Spleen (tissue), 11 donors: ENCODE data around the gene ESR2. TPM values are rescaled to one million over a fixed set of nuclear protein-coding genes. Genes with fewer than 3 reads are reported as not detected.

ENCODE experiments used
- DNase-seq: peaks from one replicate; pipeline ENCODE4 v3.0.0-alpha.2; 2020
- H3K27ac ChIP-seq, 8 donors: fragments of 200-600 bp; sonication (generic) in 7 of 8; 1 replicate in 4 of 8; 2 replicates in 4 of 8; pipeline versions ENCODE4 v1.5.0 to v1.8.0; 2016 to 2021; ENCODE audit warnings: inconsistent platforms in 4 of 8, mild to moderate bottlenecking in 4 of 8, moderate library complexity in 1 of 8
- H3K27me3 ChIP-seq, 7 donors: fragments of 200-600 bp; sonication (generic) in 6 of 7; replicated peaks in 1 of 7; 1 replicate in 4 of 7; 2 replicates in 3 of 7; pipeline versions ENCODE4 v1.5.0 to v1.8.0; 2016 to 2021; ENCODE audit warnings: inconsistent platforms in 3 of 7, mild to moderate bottlenecking in 1 of 7
- H3K36me3 ChIP-seq, 6 donors: fragments of 200-600 bp; sonication (generic) in 5 of 6; 1 replicate in 4 of 6; 2 replicates in 2 of 6; pipeline versions ENCODE4 v1.5.0 to v1.8.0; 2016 to 2021; ENCODE audit warnings: inconsistent platforms in 2 of 6
- H3K4me1 ChIP-seq, 6 donors: fragments of 200-600 bp; sonication (generic) in 5 of 6; 1 replicate in 3 of 6; 2 replicates in 3 of 6; pipeline versions ENCODE4 v1.5.0 to v1.8.0; 2016 to 2021; ENCODE audit warnings: inconsistent platforms in 3 of 6
- H3K4me3 ChIP-seq, 8 donors: fragments of 200-600 bp; sonication (generic) in 7 of 8; 1 replicate in 4 of 8; 2 replicates in 4 of 8; pipeline versions ENCODE4 v1.5.0 to v1.8.0; 2016 to 2021; ENCODE audit warnings: inconsistent platforms in 4 of 8, mild to moderate bottlenecking in 4 of 8, moderate library complexity in 2 of 8
- H3K9me3 ChIP-seq, 8 donors: fragments of 200-600 bp; sonication (generic) in 7 of 8; 1 replicate in 4 of 8; 2 replicates in 4 of 8; pipeline versions ENCODE4 v1.5.0 to v1.8.0; 2016 to 2021; ENCODE audit warnings: inconsistent platforms in 4 of 8
- CTCF ChIP-seq, 11 experiments: fragments of 200-600 bp in 7 of 11; fragments of 450-650 bp in 4 of 11; sonication (generic) in 4 of 11; IDR thresholded peaks in 8 of 11; conservative IDR thresholded peaks in 3 of 11; 1 replicate in 7 of 11; 2 replicates in 4 of 11; pipeline versions ENCODE4 v1.4.0 to v1.8.0; 2016 to 2021; ENCODE audit warnings: antibody characterized with exemption in 11 of 11, inconsistent platforms in 4 of 11, mild to moderate bottlenecking in 1 of 11
- POLR2A ChIP-seq, 3 donors: fragments of 450-650 bp; IDR thresholded peaks; one replicate each; pipeline ENCODE4 v1.5.1; 2017; ENCODE audit warnings: antibody characterized with exemption in 3 of 3, mild to moderate bottlenecking in 1 of 3
- POLR2AphosphoS5 ChIP-seq, 3 donors: sonication (generic); formaldehyde crosslinking; IDR thresholded peaks; one replicate each; pipeline ENCODE4 v1.5.1; 2017; ENCODE audit warnings: antibody characterized with exemption in 3 of 3
- WGBS, 5 donors: extraction: QIAGEN DNeasy Blood & Tissue Kit in 3 of 5; methylation state at CpG; one replicate each; pipeline versions ENCODE4 v1.1.5 to v1.1.7; 2013 to 2018; 5-methylcytosine and 5-hydroxymethylcytosine counted together
- intact Hi-C: fragments of 100-400 bp; cut with DNase I; formaldehyde crosslinking; loops from one replicate; pipeline ENCODE4 v1.15.0; 2023; ENCODE audit warnings: low total_unique reads
- polyA plus RNA-seq, 3 donors: library from polyadenylated mRNA; stranded (reverse); fragments of 200-250 nt; gene quantifications; one replicate each; pipeline ENCODE4 v1.2.1, GENCODE V29; 2013
- total RNA-seq, 7 donors: library from RNA; depleted of rRNA in 3 of 7; stranded (reverse); fragments of >200 nt in 3 of 7; fragmentation: NEBNext Ultra II Directional in 4 of 7; extraction: Animal tissue kit (Norgen Biotek cat#: 25700) in 4 of 7; gene quantifications; one replicate each; pipeline versions ENCODE4 v1.1.0 to v1.2.1, GENCODE V29; 2016 to 2021
- donor health status: healthy with polysubstance abuse.
- donor health status: DM: no; HTN: no; CAD: no; lungs with moderate emphysema.
- donor health status: DM: no; HTN: no; CAD: no.
- donor health status: Bipolar disorder and iron deficiency.
- donor health status: healthy.
- donor health status: DM: no; HTN: no; CAD: no.
- donor health status: DM: yes; HTN: yes; CAD: no.

The ESR2 gene
- total and polyA plus RNA-seq, 10 donors, result 0.93 to 9.0 (median 3.8) TPM

DNA sequence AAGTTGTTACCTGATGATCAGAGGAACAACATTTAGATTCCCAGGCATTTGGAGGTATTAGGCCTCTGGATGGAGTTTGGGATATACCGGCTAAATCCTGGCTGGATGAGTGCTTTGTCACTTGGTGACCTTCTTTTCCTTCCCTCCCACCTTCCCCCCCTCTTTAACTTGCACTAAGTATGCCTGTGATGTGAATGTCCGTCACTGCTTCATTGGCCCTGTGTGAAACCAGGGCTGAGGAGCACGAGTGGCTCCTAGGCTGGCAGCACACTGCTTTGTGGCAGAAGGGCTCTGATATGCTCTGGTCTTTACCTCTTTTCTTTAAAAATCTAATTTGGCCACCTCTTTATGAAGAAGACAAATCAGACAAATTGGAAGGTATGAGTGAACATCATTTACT is 95.7 kb downstream of the ESR2 start:
- H3K4me3 ChIP-seq, result no peak overlapping the region
- no peaks in the 10 kb centered on the region for H3K9me3 ChIP-seq
- H3K4me1 ChIP-seq, result peaks cover 25 to 76% (median 45%) of the 10 kb centered on the region in 6 donors
- peaks cover 0 to 17% (median 0%) of the 10 kb centered on the region in 6 donors for H3K36me3 ChIP-seq
- no peaks in the 10 kb centered on the region for H3K27me3 ChIP-seq
- WGBS, 5 donors, result 61 to 89% (median 82%) methylated on average over 3 of the region's 3 CpGs
- H3K27ac ChIP-seq, result peak overlapping the region in 4 of 8 donors; percentile 19 to 77 (median 50)
- no peak for TF ChIP-seq POLR2AphosphoS5 (IDR thresholded peaks at IDR 0.05)
- TF ChIP-seq POLR2A (IDR thresholded peaks at IDR 0.05), result no peak
- no peak for TF ChIP-seq CTCF (IDR thresholded peaks at IDR 0.05 in 8 of 11, conservative IDR thresholded peaks at IDR 0.05 in 3 of 11)
- no peak for DNase-seq
- intact Hi-C loops, result no loop called here

DNA sequence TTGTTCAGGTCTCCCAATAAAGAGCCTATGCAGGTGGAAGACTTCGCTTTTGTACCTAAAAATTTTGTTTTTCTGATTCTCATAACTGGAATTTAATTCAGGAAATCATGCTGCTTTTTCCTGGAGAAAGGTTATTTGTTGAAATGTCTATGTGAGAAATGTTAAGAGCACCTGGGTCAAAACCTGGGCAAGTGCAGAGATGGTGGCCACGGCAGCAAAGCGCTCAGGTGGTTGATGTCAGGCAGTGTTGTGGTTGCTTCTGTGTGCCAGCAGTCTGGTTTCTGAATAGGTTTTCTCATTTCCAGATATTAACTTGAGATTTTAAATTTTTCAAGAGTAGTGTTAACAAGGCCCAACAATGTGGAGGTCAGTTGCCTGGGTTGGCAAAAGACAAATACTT is 96.2 kb downstream of the ESR2 start:
- Histone ChIP-seq H3K27me3 (no peaks in the 10 kb centered on the region), H3K4me1 (peaks cover 25 to 76% (median 45%) of the 10 kb centered on the region in 6 donors), H3K9me3 (no peaks in the 10 kb centered on the region), H3K27ac (peak overlapping the region in 5 of 8 donors; percentile 26 to 87 (median 77)), H3K4me3 (no peak overlapping the region), H3K36me3 (peaks cover 0 to 13% (median 0%) of the 10 kb centered on the region in 6 donors)
- 59 to 94% (median 78%) methylated on average over 3 of the region's 3 CpGs for WGBS, 5 donors
- no peak for DNase-seq
- intact Hi-C loops, result no loop called here
- TF ChIP-seq POLR2AphosphoS5 (IDR thresholded peaks at IDR 0.05) (no peak), POLR2A (IDR thresholded peaks at IDR 0.05) (no peak), CTCF (IDR thresholded peaks at IDR 0.05 in 8 of 11, conservative IDR thresholded peaks at IDR 0.05 in 3 of 11) (no peak)

DNA sequence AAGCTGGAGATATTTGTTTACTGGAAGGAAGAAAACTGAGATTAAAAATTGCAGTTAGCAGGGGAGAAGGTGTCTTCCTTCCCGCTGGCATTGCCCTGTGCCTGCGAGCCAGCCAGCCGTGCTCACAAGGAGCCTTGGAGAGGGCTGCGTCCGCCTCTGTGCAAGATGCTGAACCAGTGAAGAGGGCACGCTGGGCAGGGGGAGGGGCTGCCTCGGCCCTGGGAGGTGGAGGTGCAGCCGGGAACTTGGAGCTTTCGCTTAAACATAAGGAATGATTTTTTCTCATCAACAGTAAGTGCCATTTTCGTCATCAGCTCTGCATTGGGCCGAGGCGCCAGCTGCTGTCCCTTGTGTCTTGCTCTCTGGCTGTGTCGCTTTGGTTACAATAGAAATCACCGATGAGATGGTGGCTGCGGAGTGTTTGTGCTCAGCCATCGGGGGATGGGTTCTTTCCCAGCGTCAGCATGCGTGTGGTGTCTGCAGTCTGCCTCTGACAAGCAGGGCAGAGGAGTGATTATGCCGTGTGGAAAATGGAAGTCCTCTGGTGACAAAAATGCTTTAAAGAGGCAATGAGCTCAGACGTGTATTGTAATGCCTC is 97.3 kb downstream of the ESR2 start:
- peak; percentile 35 to 63 (median 61) for TF ChIP-seq POLR2AphosphoS5 (IDR thresholded peaks at IDR 0.05)
- TF ChIP-seq POLR2A (IDR thresholded peaks at IDR 0.05), result no peak
- Histone ChIP-seq H3K27me3 (no peaks in the 10 kb centered on the region), H3K4me3 (peak overlapping the region in 6 of 8 donors; percentile 17 to 62 (median 28)), H3K9me3 (no peaks in the 10 kb centered on the region), H3K4me1 (peaks cover 25 to 69% (median 43%) of the 10 kb centered on the region in 6 donors), H3K27ac (peak overlapping the region; percentile 37 to 87 (median 76)), H3K36me3 (peaks cover 0 to 4% (median 0%) of the 10 kb centered on the region in 6 donors)
- intact Hi-C loops, result no loop called here
- WGBS, 5 donors, result 11 to 23% (median 20%) methylated on average over 20 of the region's 20 CpGs
- DNase-seq, result peak; percentile 85

- Histone ChIP-seq H3K27ac (peak overlapping the region; percentile 61 to 87 (median 76)), H3K36me3 (peaks cover 0 to 11% (median 0%) of the 10 kb centered on the region in 6 donors), H3K4me1 (peaks cover 25 to 66% (median 43%) of the 10 kb centered on the region in 6 donors), H3K27me3 (no peaks in the 10 kb centered on the region), H3K4me3 (no peak overlapping the region), H3K9me3 (no peaks in the 10 kb centered on the region)
- DNase-seq, result no peak
- no peak for TF ChIP-seq POLR2A (IDR thresholded peaks at IDR 0.05)
- TF ChIP-seq POLR2AphosphoS5 (IDR thresholded peaks at IDR 0.05), result no peak
- no peak for TF ChIP-seq CTCF (IDR thresholded peaks at IDR 0.05 in 8 of 11, conservative IDR thresholded peaks at IDR 0.05 in 3 of 11)
- intact Hi-C loops, result no loop called here
- WGBS, 5 donors, result 75 to 79% (median 76%) methylated on average over 5 of the region's 5 CpGs
These were observed 98.1 kb downstream of the ESR2 start for GRCh38 chr14:64196056-64196455.
